NCI-H1694 treated with DMSO at 0.1 percent for 48 hours (cell line): ENCODE data around the gene WDR70.

ENCODE experiments used
- DNase-seq: peaks from one replicate; lab custom pipeline; 2025; lab: John Stamatoyannopoulos, UW

WDR70 gene

GRCh38 chr5:37723162-37723961 lies 344.2 kb downstream of the WDR70 start:
- DNase-seq: peak; percentile 39

- DNase-seq: no peak
These were observed 345.4 kb downstream of the WDR70 start for GRCh38 chr5:37724395-37725125.

- DNase-seq: no peak
These were observed 346.1 kb downstream of the WDR70 start for GRCh38 chr5:37725185-37725584.

GRCh38 chr5:37727238-37727637 lies 348.1 kb downstream of the WDR70 start:
- no peak for DNase-seq

GRCh38 chr5:37730896-37731455 lies 351.9 kb downstream of the WDR70 start:
- no peak for DNase-seq

- DNase-seq: no peak
These were observed 355.0 kb downstream of the WDR70 start for GRCh38 chr5:37734114-37734513.

GRCh38 chr5:37735649-37736347 lies 356.7 kb downstream of the WDR70 start:
- DNase-seq: peak; percentile 27

GRCh38 chr5:37736397-37736796 lies 357.3 kb downstream of the WDR70 start:
- DNase-seq: no peak

GRCh38 chr5:37737326-37738056 lies 358.4 kb downstream of the WDR70 start:
- DNase-seq: no peak

GRCh38 chr5:37738057-37738691 lies 359.1 kb downstream of the WDR70 start:
- peak; percentile 45 for DNase-seq

GRCh38 chr5:37738865-37739488 lies 359.9 kb downstream of the WDR70 start:
- no peak for DNase-seq

- no peak for DNase-seq
These were observed 360.7 kb downstream of the WDR70 start for GRCh38 chr5:37739817-37740261.

- DNase-seq: no peak
These were observed 361.4 kb downstream of the WDR70 start for GRCh38 chr5:37740331-37741066.

GRCh38 chr5:37742111-37742510 lies 363.0 kb downstream of the WDR70 start:
- no peak for DNase-seq

GRCh38 chr5:37751227-37751626 lies 372.1 kb downstream of the WDR70 start:
- no peak for DNase-seq

GRCh38 chr5:37754976-37755375 lies 375.9 kb downstream of the WDR70 start:
- DNase-seq: no peak

- no peak for DNase-seq
These were observed 376.5 kb downstream of the WDR70 start for GRCh38 chr5:37755581-37755980.

GRCh38 chr5:37756248-37756647 lies 377.1 kb downstream of the WDR70 start:
- no peak for DNase-seq

- DNase-seq: no peak
These were observed 379.0 kb downstream of the WDR70 start for GRCh38 chr5:37757980-37758582.

GRCh38 chr5:37767251-37767650 lies 388.1 kb downstream of the WDR70 start:
- DNase-seq: no peak
